ENCODE measurements around the gene SVEP1.

- no peak for TF ChIP-seq EZH2 (IDR thresholded peaks at IDR 0.05; ENCODE audit: borderline replicate concordance)
- TF ChIP-seq CTCF (IDR thresholded peaks at IDR 0.05; ENCODE audit: poor library complexity) = no peak
- TF ChIP-seq EZH2phosphoT487 (IDR thresholded peaks at IDR 0.05; ENCODE audit: low read depth, severe bottlenecking, unreplicated experiment) = no peak
Observed at GRCh38 chr9:110538647-110539041, 40.9 kb downstream of the SVEP1 start.

Measured in hepatocyte (in vitro differentiated cells).